H4 (cell line): ENCODE results near the gene CFAP90. TPM values are rescaled to one million over a fixed set of nuclear protein-coding genes. Genes with fewer than 3 reads are reported as not detected.

Experiments used
- DNase-seq: peaks from one replicate; pipeline ENCODE4 v3.0.0-alpha.2; 2015; ENCODE audit warnings: low spot score
- total RNA-seq: library from RNA; depleted of rRNA; stranded (reverse); fragments of >200 nt; shearing (Covaris generic); gene quantifications from 2 replicates; pipeline ENCODE4 v1.2.3, GENCODE V29; 2014

CFAP90 gene
- total RNA-seq, 1 experiment from 2014 or later: not detected

DNA sequence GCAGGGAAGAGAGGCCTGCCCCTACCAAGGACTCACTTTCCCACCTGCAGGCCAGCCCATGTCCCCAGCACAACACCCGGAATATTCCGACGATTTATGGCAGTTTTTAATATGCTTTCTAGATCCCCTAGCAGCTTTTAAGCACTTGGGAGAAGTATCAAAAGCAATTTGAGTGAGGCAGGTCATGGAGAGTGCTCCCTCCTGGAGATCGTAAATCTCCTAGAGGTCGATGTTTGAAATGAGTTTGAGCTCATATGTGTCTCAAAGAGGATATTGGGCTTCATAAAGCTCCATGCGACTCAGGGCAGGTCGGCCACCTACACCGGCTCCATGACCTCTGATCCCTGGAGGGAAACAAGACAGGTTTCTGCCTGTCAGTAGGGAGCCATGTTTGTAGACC is 27.3 kb downstream of the CFAP90 start:
- no peak for DNase-seq

DNA sequence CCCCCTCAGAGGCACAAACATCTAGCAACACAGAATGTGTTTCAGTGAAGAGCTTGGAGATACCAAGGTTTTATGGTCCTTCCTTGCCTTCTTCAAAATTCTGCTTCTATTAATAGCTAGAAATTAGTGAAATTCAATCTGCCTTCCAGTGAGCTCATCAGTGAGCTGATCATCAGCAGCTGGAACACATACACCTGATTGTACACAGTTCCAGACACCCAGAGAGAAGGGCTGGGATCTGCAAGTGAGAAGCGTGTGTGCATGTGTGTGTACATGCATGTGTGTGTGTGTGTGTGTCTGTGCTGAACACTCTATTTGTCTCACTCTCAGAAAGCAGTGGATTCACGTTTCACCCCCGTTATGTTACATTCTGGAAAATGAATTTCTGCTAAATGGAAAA is 28.5 kb downstream of the CFAP90 start:
- no peak for DNase-seq

DNA sequence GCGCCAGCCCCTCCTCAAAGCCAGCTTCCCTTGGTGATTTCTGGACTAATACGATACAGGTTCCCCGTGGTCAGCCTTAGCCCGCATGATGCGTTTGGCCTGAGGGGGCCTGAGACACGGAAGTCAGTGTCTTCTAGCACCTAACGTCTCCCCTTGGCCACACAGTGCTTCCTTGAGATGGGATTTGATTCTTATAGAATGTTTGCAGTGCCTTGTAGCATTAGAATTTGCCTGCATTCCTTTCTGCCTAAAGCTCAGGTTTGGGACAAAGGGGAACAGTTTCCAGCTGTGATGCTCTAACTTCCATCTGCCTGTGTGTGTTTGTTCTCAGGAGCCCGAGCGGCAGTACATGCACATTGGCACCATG is 34.4 kb downstream of the CFAP90 start:
- DNase-seq: no peak

DNA sequence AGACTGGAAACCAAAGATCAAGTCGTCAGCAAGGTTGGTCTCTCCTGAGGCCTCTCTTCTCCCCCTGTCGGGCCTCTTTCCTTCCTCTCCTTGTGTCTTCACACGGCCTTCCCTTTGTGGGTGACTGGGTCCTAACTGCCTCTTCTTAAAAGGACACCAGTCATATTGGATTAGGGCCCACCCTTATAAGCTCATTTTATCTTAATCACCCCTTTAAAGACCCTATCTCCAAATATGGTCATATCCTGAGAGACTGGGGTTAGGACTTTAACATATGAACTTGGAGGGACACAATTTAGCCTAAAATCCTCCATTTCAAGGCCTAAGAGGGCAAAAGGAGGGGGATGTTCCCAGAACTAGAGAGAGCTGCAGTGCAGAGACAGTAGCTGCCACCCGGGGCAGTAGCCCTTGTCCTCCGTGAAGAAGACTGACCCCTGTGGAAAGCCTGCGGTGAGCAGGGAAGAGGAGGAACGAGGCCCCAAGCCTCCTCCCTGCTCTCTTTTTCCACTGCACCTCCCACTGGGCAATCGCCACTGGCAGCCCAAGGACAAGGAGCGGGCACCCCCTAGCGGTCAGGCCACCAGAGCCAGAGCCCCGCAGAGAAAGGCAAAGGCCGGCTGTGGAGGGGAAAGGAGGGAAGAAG is 34.9 kb downstream of the CFAP90 start:
- peak; percentile 92 for DNase-seq

DNA sequence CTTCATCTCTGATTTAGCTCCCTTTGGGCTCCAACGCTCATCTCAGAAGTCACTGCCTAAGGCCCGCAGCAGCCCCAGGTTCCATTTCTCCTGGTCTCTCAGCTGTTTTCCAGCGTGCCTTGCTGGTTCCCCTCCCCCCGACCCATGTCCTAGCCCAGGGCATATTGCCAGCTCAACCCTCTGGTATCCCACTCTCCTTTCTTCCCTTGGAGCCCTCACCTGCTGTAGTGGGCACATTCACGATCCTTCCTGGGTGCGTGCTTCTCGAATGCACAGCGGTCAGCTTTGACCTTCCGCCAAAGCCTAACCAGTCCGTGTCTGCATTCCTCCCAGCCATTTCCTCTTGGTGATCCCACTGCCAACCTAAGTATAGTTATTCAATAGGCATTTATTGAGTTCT is 36.1 kb downstream of the CFAP90 start:
- no peak for DNase-seq

DNA sequence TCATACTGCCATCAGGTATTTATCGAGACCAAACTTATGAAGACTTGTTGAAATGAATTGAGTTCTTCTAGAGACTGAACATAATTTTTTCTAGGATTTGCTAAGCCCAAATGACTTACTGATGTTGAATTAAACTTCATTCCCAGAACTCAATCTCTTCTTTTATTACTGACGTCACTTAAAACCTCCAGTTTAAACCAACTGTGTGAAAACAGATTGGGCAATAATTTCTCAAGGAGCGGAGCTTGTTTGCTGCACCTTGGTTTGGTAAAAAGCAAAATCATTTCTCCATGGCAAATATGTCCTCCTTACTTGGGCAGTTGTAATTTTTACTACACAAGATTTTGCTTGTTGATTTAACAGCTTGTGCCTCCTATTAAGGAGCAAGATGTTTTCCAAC is 37.4 kb downstream of the CFAP90 start:
- no peak for DNase-seq

DNA sequence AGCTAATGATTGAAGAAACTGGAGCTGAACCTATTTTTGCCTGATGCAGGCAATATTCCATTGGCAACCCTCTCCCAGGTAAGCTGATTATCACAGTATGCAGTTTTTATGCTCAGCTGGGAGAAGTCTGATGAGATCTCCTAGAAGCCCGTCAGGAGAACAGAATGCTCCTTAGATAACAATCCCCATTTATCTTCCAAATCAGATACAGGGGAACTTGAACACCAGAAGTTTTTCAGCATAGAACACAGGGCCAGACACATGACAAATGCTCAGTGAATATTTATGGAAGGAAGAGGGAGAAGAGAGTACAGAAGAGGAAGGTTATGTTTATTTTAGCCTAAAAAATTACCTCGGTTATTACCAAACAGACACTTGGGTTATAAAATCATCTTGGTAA is 37.9 kb downstream of the CFAP90 start:
- DNase-seq: no peak

DNA sequence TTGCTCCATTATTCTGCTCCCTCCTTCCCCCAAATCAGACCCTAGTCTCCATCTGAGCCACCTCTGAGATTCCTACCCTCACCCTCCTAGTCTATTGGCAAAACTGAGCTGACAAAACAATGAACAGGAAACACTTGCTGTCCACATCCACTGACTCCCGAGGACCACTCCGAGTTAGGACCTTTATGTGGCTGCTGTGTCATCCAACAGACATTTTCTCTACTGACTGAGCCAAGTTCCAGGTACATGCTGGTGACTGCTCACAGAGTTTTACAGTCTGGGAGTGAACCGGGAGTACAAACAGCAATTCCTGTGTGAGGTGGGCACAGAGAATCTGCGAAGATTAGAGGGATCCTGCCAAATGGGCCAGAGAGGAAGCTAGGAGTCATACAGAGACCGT is 39.2 kb downstream of the CFAP90 start:
- no peak for DNase-seq

DNA sequence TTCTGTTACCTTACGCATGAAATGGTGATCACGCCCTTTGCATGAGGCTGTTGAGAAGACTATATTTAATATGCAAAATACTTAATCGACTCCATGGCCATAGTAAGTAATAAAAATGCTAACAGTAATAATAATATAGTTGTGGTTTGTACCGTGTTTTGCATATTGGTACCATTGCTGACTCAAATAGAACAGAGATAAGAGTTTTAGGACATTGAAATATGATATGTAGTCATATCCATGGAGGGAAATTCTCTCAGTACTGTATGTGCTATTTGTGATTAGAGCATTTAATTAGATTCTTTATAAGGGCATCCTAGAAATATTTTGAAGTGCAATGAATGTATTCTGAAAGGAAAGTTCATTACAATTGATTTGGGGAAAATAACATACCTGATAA is 41.9 kb downstream of the CFAP90 start:
- DNase-seq: no peak

DNA sequence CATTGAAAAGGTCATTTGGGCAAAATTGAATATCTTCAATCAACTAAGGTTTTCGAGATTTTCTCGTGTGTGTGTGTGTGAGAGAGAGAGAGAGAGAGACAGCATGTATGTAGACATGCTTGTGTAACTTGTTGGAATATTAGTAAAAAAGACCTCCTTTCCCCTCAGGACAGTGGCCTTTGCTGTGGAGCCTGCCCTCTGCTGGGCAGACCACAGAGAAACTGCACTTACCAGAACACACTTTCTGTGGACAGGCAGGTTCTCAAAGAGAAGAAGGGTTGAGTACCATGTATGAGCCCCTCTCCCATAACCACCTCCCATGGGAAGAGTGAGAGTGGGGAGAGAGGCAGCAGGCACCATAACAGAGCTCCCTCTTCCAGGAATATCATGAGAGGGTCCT is 45.6 kb downstream of the CFAP90 start:
- no peak for DNase-seq

DNA sequence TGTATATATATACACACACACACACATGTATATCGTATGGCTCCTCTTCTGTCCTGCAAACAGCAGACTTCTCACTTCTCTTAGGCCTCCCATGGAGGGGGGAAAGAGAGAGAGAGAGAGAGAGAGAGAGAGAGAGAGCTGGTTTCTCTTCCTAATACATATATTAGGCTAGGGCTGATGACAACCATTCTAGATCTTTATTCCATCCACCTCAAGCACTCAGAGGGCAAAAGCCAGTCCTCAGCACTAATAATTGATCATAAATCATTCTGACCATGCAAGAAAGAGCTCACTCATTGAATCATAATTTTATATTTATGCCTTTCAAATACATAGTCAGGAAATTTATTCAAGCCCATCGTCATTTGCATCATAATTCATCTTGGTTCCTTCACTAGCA is 47.0 kb downstream of the CFAP90 start:
- DNase-seq: no peak

DNA sequence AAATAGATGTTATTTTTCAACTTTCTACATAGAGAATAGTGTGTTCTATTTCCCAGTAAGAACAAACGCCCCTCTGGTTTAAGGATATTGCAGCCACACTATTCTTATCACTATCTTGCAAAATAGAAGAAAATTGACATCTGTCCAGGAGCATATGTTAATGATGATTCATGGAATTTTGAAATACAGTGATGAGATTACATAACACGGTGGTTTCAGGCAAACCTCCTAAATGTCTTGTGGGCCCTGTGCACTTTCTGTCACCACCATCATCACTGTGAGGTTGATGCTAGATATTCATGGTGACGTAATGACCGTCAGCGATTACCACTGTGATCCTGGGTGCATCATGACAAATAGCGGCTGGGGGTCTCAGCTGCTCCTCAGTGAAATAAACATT is 48.1 kb downstream of the CFAP90 start:
- peak; percentile 13 for DNase-seq

DNA sequence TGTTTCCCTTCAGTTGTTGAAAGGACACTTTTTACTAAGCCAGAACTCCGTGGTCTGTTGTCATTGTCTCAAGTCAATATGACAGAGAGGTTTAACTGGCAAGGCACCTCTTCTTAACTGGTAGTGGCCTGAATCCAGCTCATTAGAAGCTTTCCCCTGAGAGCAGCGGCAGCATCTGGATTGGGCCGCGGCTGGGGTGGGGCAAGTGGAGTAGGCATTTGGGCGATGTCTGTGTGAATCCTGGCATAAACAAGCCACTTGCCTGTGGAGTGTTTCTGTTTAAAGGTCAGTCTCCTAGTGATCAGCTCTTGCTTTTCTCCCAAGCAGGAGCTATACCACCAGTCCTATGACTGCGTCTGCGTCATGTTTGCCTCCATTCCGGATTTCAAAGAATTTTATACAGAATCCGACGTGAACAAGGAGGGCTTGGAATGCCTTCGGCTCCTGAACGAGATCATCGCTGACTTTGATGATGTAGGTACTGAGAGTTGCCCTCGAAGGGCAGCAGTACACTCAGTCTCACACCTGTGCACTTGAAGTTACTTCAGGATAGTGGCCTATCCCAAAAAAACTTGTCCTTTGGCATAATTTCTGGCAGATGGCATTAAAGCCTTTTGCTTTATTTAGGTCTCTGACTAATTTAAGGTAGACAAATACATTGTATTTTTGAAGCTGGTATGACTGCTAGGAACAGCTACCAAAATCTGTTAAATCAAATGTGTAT is 48.9 kb downstream of the CFAP90 start:
- no peak for DNase-seq

DNA sequence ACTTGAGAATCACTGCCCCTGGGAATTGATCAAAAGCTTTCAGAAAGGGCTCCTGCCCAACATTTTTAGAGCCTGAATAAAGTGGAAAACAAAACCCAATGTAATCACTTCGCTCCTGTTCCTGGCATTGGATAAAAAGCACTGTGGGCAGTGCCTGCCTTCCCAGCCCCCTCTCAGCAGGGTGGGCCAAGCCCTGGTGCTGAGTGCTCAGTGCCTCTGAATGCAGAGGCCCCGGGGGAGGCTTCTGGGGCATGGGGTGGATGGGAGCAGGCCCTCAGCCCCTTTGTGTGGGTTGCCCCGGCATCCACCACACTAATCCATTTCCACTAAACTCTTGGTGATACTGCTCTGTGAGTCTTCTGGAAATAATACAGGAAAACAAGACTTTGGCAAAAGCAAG is 55.6 kb downstream of the CFAP90 start:
- no peak for DNase-seq

DNA sequence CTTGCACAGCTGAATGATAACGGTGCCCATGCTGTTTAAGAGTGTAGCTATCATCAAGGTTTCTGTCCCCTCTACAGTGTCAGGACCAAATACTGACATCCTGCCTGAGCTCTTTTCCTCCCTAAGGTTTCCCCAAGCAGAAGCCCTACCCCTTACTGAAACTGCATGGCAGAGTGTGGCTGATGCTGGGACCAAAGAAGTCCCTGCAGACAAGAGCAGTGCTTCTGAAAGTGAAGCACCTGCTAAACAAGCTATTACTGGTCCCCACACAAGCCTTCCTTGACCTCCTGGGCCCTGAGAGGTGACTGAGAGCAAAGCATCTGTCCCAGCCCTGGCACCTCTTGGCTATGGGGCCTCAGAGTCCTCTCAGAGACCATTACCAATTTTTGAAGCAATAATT is 56.1 kb downstream of the CFAP90 start:
- no peak for DNase-seq

DNA sequence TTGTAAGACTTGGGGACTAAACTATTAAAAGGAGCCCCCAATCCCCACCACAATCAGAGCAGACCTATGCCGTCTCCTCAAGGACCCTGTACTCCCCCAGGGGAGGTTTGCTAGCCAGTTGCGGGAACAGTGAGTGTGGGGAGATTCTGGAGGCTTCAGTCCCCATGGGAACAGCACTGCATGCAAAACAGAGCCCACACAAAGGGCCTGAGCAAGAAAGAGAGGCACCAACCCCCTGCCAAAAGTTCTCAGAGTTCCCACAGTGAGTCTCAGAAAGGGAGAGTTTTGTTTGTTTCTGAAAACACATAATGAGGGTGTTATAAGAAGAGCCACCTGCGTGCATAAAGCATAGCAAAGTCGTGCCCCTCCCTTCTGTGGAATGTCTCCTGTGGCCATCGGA is 56.6 kb downstream of the CFAP90 start:
- DNase-seq: no peak

DNA sequence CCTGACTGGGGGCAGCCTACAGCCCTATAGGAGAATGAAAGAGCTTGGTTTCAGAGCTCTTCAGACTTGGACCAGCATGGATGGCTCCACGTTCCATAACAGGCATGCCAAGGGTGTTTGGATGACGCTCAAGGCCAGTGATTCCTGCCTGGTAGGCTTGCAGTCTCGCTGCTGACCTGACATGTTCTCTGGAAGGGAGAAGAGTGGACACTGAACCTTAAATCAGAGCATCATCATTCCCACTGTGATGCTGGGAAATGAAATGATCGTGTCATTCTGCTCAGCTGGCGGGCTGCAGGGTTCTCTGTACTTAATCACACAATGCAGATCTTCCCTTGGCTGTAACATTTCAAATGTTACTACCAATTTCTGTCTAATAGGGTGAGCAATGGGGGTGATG is 57.0 kb downstream of the CFAP90 start:
- DNase-seq: no peak

DNA sequence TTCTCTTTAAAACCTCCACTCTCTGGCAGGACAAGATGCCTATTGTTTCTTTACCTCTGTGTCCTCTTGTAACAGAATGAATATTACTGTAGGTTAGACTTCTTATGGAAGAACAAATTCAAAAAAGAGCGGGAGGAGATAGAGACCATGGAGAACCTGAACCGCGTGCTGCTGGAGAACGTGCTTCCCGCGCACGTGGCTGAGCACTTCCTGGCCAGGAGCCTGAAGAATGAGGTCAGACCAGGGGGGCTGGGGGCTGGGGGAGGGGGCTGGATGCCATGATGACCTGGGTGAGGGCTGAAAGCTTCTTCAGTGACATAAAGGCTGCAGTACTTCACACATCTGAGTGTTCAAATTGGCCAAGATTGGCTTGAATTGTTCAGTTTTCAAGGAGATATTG is 61.4 kb downstream of the CFAP90 start:
- no peak for DNase-seq

DNA sequence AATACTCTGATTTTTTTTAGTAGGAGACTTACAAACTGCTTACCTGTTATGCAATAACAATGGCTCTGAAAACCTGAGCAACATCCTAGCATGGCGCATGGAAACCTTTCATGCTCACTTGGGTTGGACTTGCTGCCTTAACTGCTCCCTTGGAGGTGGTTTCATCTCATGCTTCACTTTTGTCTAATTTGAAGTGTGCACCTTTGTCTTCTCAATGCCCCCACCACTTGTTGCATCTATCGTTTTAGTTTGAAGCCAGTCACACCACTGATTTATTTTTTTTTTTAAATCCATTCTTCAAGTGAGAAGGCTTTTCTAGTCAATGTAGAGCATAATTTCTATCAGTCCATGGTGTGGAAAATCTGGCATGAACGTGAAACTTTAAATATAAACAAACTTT is 63.2 kb downstream of the CFAP90 start:
- no peak for DNase-seq

DNA sequence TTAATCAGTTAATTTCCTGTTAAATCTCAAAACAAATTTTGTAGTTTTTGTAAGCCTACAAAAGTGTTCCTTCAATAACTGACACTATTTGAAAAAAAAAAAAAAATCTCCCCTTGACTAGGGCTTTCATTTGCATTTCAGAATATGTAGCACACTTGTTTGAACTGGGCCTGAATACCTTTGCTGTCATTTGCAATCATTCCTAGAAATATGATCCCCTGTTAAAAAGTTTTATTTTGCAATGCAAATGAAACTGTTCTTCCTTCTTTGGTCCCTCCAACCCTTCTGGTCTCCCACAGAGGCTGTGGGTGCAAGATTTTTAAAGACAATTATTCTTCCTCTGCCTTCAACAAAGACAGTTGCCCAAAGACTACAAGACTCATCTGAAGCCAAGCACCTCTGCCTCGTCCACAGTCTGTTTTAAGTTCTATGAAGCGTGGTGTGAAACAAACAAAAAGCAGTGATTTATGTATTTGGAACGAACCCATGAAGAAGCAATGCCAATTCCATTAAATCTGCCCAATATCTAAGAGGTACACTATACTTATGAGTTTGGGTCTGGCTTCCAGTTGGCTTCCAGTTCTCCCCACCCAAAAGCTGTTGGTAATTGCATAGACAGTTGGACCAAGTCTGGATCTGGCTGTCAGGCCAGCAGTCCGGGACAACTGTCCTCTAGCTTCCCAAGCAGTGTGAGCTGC is 66.1 kb downstream of the CFAP90 start:
- no peak for DNase-seq

DNA sequence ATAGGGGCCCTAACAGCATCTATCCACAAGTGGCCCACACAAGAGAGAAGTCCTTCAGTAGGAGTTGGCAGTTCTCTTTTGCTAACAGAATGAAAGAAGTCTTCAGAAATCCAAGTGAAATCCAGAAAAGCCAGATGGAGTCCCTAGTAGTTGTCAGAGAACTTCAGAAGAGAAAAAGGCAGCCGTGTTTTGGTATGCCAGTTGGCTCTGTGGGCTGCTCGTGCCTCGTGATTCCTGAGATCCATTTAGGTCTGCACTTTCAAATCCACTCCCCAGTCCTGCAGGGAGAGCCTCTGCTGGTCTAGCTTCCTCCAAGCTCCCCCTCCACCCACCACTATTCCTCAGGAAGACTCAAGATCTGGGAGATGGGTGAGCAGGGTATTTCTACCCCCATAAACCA is 69.0 kb downstream of the CFAP90 start:
- DNase-seq: no peak
